ENCODE data around the gene RPL23. TPM values are rescaled to one million over a fixed set of nuclear protein-coding genes. Genes with fewer than 3 reads are reported as not detected.

The RPL23 gene
- total and polyA plus RNA-seq, 9 of the 15 experiments (the other 6 are each of a cell fraction or from before 2014, with no cell fraction given) = 1,745 to 3,667 (median 3,096) TPM

GRCh38 chr17:38868817-38869525, 15.4 kb upstream of the RPL23 start (continued):
- TF ChIP-seq THRA (IDR thresholded peaks at IDR 0.05) (no peak), ILK (tag; IDR thresholded peaks at IDR 0.05; ENCODE audit: borderline replicate concordance, low read depth) (no peak), MYC (IDR thresholded peaks at IDR 0.05; ENCODE audit: low read depth, low read length) (no peak), MYC (CRISPR knock-in tag; IDR thresholded peaks at IDR 0.05; ENCODE audit: borderline replicate concordance, low read depth) (no peak), ZBTB7A (IDR thresholded peaks at IDR 0.05; ENCODE audit: borderline replicate concordance, control insufficient read depth, low read depth, low read length) (no peak), SIN3A (IDR thresholded peaks at IDR 0.05; ENCODE audit: borderline replicate concordance in 2 of 2, control insufficient read depth in 1 of 2, low read depth in 2 of 2, low read length in 2 of 2) (no peak), DPF2 (IDR thresholded peaks at IDR 0.05) (0 out of 2 replicates have a peak, but pooled peaks have one; percentile 37), PATZ1 (CRISPR knock-in tag; IDR thresholded peaks at IDR 0.05; ENCODE audit: borderline replicate concordance) (no peak), POLR2G (IDR thresholded peaks at IDR 0.05; ENCODE audit: low read depth, low read length) (no peak), XRCC3 (IDR thresholded peaks at IDR 0.05) (no peak), ZNF324 (CRISPR knock-in tag; IDR thresholded peaks at IDR 0.05) (no peak), SMAD2 (IDR thresholded peaks at IDR 0.05; ENCODE audit: low read depth, low read length) (no peak), CBFA2T2 (conservative IDR thresholded peaks at IDR 0.05) (no peak), PHF8 (IDR thresholded peaks at IDR 0.05; ENCODE audit: borderline replicate concordance, low read length) (no peak), TCF15 (CRISPR knock-in tag; IDR thresholded peaks at IDR 0.05) (no peak), ZNF785 (CRISPR knock-in tag; IDR thresholded peaks at IDR 0.05) (no peak), ZNF408 (CRISPR knock-in tag; IDR thresholded peaks at IDR 0.05; ENCODE audit: low read depth) (no peak), BACH1 (tag; IDR thresholded peaks at IDR 0.05) (no peak), TARDBP (IDR thresholded peaks at IDR 0.05) (0 out of 2 replicates have a peak, but pooled peaks have one; percentile 15)
- TF ChIP-seq, protein P1, sequence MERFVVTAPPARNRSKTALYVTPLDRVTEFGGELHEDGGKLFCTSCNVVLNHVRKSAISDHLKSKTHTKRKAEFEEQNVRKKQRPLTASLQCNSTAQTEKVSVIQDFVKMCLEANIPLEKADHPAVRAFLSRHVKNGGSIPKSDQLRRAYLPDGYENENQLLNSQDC (CRISPR knock-in tag; IDR thresholded peaks at IDR 0.05) = no peak
- TF ChIP-seq, protein P2, sequence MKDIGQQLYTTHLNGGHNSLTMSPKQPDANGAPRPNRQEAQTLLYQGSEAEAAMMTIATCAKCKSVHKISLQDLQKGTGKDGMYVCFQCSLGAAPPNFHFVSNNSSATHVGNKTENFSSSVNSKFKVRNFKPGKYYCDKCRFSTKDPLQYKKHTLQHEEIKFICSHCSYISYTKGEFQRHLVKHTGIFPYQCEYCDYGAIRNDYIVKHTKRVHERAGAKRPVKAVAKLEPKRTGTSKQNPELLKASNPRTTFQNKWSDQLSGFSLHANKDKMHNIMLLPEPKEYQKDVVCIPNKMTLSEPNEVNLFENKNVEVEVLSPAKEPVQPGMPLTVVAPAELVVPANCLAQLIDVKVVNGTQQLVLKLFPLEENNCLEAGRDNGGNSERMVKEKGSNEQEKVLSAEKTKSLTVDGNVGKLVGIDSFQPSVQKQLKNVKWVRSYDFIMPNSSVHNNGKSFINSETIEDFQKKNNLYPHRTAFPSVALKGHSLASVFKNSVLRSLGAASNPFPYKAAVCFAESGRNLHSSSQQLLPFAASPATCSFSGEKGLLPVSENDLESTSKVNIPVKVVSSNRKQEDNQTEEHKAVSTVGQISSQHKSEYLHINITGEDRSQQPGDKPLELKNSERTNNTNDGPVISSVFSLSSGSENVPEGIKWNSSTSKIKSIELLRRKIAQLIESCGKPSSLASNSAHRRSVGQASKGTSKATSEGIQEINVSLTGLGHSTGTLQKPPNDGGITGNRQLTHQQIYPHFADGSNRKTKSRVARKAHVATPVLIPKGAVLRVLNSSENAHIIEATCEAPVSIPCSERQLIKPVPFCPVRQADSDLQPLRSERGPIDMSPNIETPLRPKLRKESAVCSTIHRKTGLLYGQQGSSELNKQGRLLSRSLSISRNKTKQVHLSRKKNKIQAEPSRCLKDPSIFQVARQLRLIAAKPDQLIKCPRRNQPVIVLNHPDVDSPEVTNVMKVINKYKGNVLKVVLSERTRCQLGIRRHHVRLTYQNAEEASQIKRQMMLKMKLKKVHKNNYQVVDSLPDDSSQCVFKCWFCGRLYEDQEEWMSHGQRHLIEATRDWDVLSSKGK (CRISPR knock-in tag; IDR thresholded peaks at IDR 0.05) = no peak
